ENCODE data around the gene SPRR2B. TPM values are rescaled to one million over a fixed set of nuclear protein-coding genes. Genes with fewer than 3 reads are reported as not detected.
"Not testable (repeated sequence)": the region's sequence is repeated elsewhere in the genome, so short reads cannot be mapped to it uniquely, and the experiment has no call there.

Gene SPRR2B
- total and polyA plus RNA-seq, 9 of the 15 experiments (the other 6 are each of a cell fraction or from before 2014, with no cell fraction given), result not detected

GRCh38 chr1:153057375-153057774 is 14.0 kb downstream of the SPRR2B start, which contains the start of gene SPRR2A:
SPRR2A (minus strand) TSS chr1:153057512; CDS start chr1:153056735, 777 bp downstream.
- CTCF ChIA-PET (ENCODE audit: low intra/inter-chr PET ratio), result no interaction called here
- Histone ChIP-seq H3K36me3 (ENCODE audit: control insufficient read depth, insufficient read depth, low read length) (no peaks in the 10 kb centered on the region), H2AFZ (ENCODE audit: low read depth, low read length) (peak within 1 kb of the TSS; percentile 0; the same call in 1 of the 2 replicates), H3K4me1 (replicated peaks in 1 of 2; ENCODE audit: control insufficient read depth in 2 of 2, insufficient read depth in 2 of 2, low read length in 2 of 2) (peaks cover 13 to 25% of the 10 kb centered on the region in 2 experiments; a peak in 4 of 5 replicates), H4K20me1 (replicated peaks; ENCODE audit: control insufficient read depth, insufficient read depth, low read length) (no peaks in the 10 kb centered on the region), H3K9me1 (ENCODE audit: control insufficient read depth, insufficient read depth, low read length) (no peaks in the 10 kb centered on the region), H3K27me3 (ENCODE audit: control insufficient read depth in 2 of 2, insufficient read depth in 2 of 2, low read length in 2 of 2) (no peaks in the 10 kb centered on the region), H3K79me2 (ENCODE audit: control insufficient read depth, insufficient read depth, low read length) (no peaks in the 10 kb centered on the region), H3K9ac (ENCODE audit: insufficient read depth in 1 of 2, low read depth in 2 of 2, low read length in 2 of 2) (no peak within 1 kb of the TSS), H3K9me3 (replicated peaks; ENCODE audit: control insufficient read depth, insufficient read depth, low read depth, low read length) (no peaks in the 10 kb centered on the region), H3K27ac (ENCODE audit: extremely low read depth, low read depth, low read length) (no peak within 1 kb of the TSS), H3K4me3 (no peak within 1 kb of the TSS), H3K4me2 (ENCODE audit: insufficient read depth, low read length) (no peak within 1 kb of the TSS)
- BruUV-seq (replicated peaks), result no TSS peak
- POLR2A ChIA-PET, result no interaction called here
- WGBS (ENCODE audit: insufficient coverage, low coverage, missing lambda C conversion rate), result 39% methylated on average over 2 of the region's 2 CpGs
- no peak for FAIRE-seq
- TF ChIP-seq TGIF2 (CRISPR knock-in tag; IDR thresholded peaks at IDR 0.05) (no peak), ZNF512 (tag; IDR thresholded peaks at IDR 0.05) (no peak), CC2D1A (IDR thresholded peaks at IDR 0.05) (no peak), CREB3L1 (IDR thresholded peaks at IDR 0.05; ENCODE audit: borderline replicate concordance, low read depth) (no peak), JUND (IDR thresholded peaks at IDR 0.05; ENCODE audit: borderline replicate concordance, low read depth, low read length) (no peak), JUND (tag; IDR thresholded peaks at IDR 0.05; ENCODE audit: borderline replicate concordance, low read depth, low read length) (no peak), NFIX (CRISPR knock-in tag; IDR thresholded peaks at IDR 0.05; ENCODE audit: low read depth) (no peak), DNMT1 (IDR thresholded peaks at IDR 0.05) (no peak), ZNF717 (CRISPR knock-in tag; IDR thresholded peaks at IDR 0.05) (no peak), ZNF77 (CRISPR knock-in tag; IDR thresholded peaks at IDR 0.05) (no peak), LCOR (CRISPR knock-in tag; IDR thresholded peaks at IDR 0.05) (no peak), ZNF780A (CRISPR knock-in tag; IDR thresholded peaks at IDR 0.05) (no peak), CHCHD3 (CRISPR knock-in tag; IDR thresholded peaks at IDR 0.05) (no peak), ZFPM2 (CRISPR knock-in tag; IDR thresholded peaks at IDR 0.05) (no peak)
- no peak for ATAC-seq
- intact Hi-C loops (cut with micrococcal nuclease) (no loop called here), in situ Hi-C loops (cut with MboI) (no loop called here)
- DNase-seq (ENCODE audit: extremely low read depth in 1 of 4, low spot score in 3 of 4), result no peak

- H3K36me3 ChIP-seq (ENCODE audit: control insufficient read depth, insufficient read depth, low read length); H3K4me2 ChIP-seq (ENCODE audit: insufficient read depth, low read length); H3K9me1 ChIP-seq (ENCODE audit: control insufficient read depth, insufficient read depth, low read length); DNase-seq (ENCODE audit: extremely low read depth in 1 of 4, low spot score in 3 of 4); FAIRE-seq; H3K79me2 ChIP-seq (ENCODE audit: control insufficient read depth, insufficient read depth, low read length); H3K9ac ChIP-seq (ENCODE audit: insufficient read depth in 1 of 2, low read depth in 2 of 2, low read length in 2 of 2); H3K27me3 ChIP-seq (ENCODE audit: control insufficient read depth in 2 of 2, insufficient read depth in 2 of 2, low read length in 2 of 2); H4K20me1 ChIP-seq (replicated peaks; ENCODE audit: control insufficient read depth, insufficient read depth, low read length); CTCF ChIA-PET (ENCODE audit: low intra/inter-chr PET ratio); H3K9me3 ChIP-seq (replicated peaks; ENCODE audit: control insufficient read depth, insufficient read depth, low read depth, low read length); H2AFZ ChIP-seq (ENCODE audit: low read depth, low read length); in situ Hi-C loops (cut with MboI); ATAC-seq; POLR2A ChIA-PET; intact Hi-C loops (cut with micrococcal nuclease); BruUV-seq (replicated peaks); H3K4me3 ChIP-seq; H3K27ac ChIP-seq (ENCODE audit: extremely low read depth, low read depth, low read length): not testable (repeated sequence)
- WGBS (ENCODE audit: insufficient coverage, low coverage, missing lambda C conversion rate), result 8% methylated on average over 3 of the region's 3 CpGs
- H3K4me1 ChIP-seq (replicated peaks in 1 of 2; ENCODE audit: control insufficient read depth in 2 of 2, insufficient read depth in 2 of 2, low read length in 2 of 2), result peaks cover 13 to 25% of the 10 kb centered on the region in 2 experiments; a peak in 4 of 5 replicates
Observed at GRCh38 chr1:153056111-153056510, 15.3 kb downstream of the SPRR2B start.
